A549 (cell line): Measurements from ENCODE around the gene SLFN5. TPM values are rescaled to one million over a fixed set of nuclear protein-coding genes. Genes with fewer than 3 reads are reported as not detected.

Experiments
- ATAC-seq, 2 experiments: fragments of 200-7000 bp in 1 of 2; fragments of >200 bp in 1 of 2; cut with Nextera tagmentation in 1 of 2; cut with Tn5 transposase in 1 of 2; 3 replicates each; pipeline versions ENCODE4 v1.8.0 to v1.9.1; 2018 to 2020; ENCODE audit warnings: mild to moderate bottlenecking in 1 of 2, moderate library complexity in 1 of 2
- CTCF ChIA-PET: fragments of 300-600 bp; sonication (Branson Sonifier 250); formaldehyde crosslinking; extraction: SDS; loops from one replicate; lab custom pipeline; 2021; ENCODE audit warnings: antibody characterized with exemption, inconsistent platforms; lab: Yijun Ruan, JAX
- POLR2A ChIA-PET: fragments of 350-600 bp; formaldehyde crosslinking; extraction: SDS; loops from one replicate; lab custom pipeline; 2021; ENCODE audit warnings: antibody characterized with exemption, inconsistent platforms; lab: Yijun Ruan, JAX
- DNase-seq, 2 experiments: peaks; one replicate each; pipeline versions ENCODE4 v3.0.0 to v3.0.0-alpha.2; 2011 to 2016; ENCODE audit warnings: low read depth in 1 of 2, low spot score in 1 of 2
- FAIRE-seq: peaks from 2 replicates; lab custom pipeline; 2011; peaks lifted over from hg19 to GRCh38; lab: Jason Lieb, UNC
- H3K27ac ChIP-seq, 2 experiments: fragments of >200 bp; sonication (Bioruptor Twin); formaldehyde crosslinking; 3 replicates each; pipeline ENCODE4 v1.5.1; 2016 to 2017
- H3K4me1 ChIP-seq: fragments of >200 bp; sonication (Bioruptor Twin); formaldehyde crosslinking; 3 replicates; pipeline ENCODE4 v1.6.1; 2016
- H3K4me2 ChIP-seq: fragments of >200 bp; sonication (Bioruptor Twin); formaldehyde crosslinking; 3 replicates; pipeline ENCODE4 v1.6.1; 2016
- H3K4me3 ChIP-seq: fragments of >200 bp; sonication (Bioruptor Twin); formaldehyde crosslinking; 3 replicates; pipeline ENCODE4 v1.5.1; 2016
- H3K9me3 ChIP-seq: fragments of >200 bp; sonication (Bioruptor Twin); formaldehyde crosslinking; 3 replicates; pipeline ENCODE4 v1.6.1; 2016
- ATOH8 ChIP-seq: fragments of 250-450 bp; sonication (Bioruptor Pico); IDR thresholded peaks from 2 replicates; pipeline ENCODE4 v1.5.0; 2020; ENCODE audit warnings: low read depth, mild to moderate bottlenecking, moderate library complexity
- BHLHE40 ChIP-seq: IDR thresholded peaks from 2 replicates; pipeline ENCODE4 v1.6.1; 2012; ENCODE audit warnings: low read depth, low read length, inconsistent platforms
- CBX2 ChIP-seq: fragments of 200-600 bp; sonication (generic); IDR thresholded peaks from 2 replicates; pipeline ENCODE4 v1.6.1; 2016; ENCODE audit warnings: low read depth, mild to moderate bottlenecking, borderline replicate concordance
- CTCF ChIP-seq: fragments of >200 bp; sonication (Bioruptor Twin); formaldehyde crosslinking; IDR thresholded peaks from 3 replicates; pipeline ENCODE4 v1.5.1; 2016
- E2F6 ChIP-seq: IDR thresholded peaks from 2 replicates; pipeline ENCODE4 v1.6.1; 2012; ENCODE audit warnings: low read depth, borderline replicate concordance
- EHF ChIP-seq: fragments of 250-450 bp; sonication (Bioruptor Pico); IDR thresholded peaks from 2 replicates; pipeline ENCODE4 v1.5.0; 2020; ENCODE audit warnings: mild to moderate bottlenecking
- EHMT2 ChIP-seq: fragments of 200-600 bp; sonication (generic); IDR thresholded peaks from 2 replicates; pipeline ENCODE4 v1.6.1; 2016; ENCODE audit warnings: antibody characterized with exemption, low read depth, mild to moderate bottlenecking, moderate library complexity
- EP300 ChIP-seq, 2 experiments: fragments of >200 bp; sonication (Bioruptor Twin); formaldehyde crosslinking; IDR thresholded peaks; 2 replicates in 1 of 2; 3 replicates in 1 of 2; pipeline ENCODE4 v1.6.1; 2016 to 2017
- FOSL2 ChIP-seq, 2 experiments: fragments of 450-650 bp in 1 of 2; fragments of >200 bp in 1 of 2; sonication (Bioruptor Twin) in 1 of 2; formaldehyde crosslinking; IDR thresholded peaks; 2 replicates each; pipeline versions ENCODE4 v1.5.0 to v1.6.1; 2016 to 2020; ENCODE audit warnings: mild to moderate bottlenecking in 1 of 2, moderate library complexity in 1 of 2
- GATA3 ChIP-seq: IDR thresholded peaks from 2 replicates; pipeline ENCODE4 v1.6.1; 2012; ENCODE audit warnings: borderline replicate concordance
- HDAC2 ChIP-seq: fragments of 200-600 bp; sonication (generic); IDR thresholded peaks from 2 replicates; pipeline ENCODE4 v1.6.1; 2016
- HEYL ChIP-seq: fragments of 250-450 bp; sonication (Bioruptor Pico); IDR thresholded peaks from 2 replicates; pipeline ENCODE4 v1.8.0; 2021; ENCODE audit warnings: mild to moderate bottlenecking, moderate library complexity
- HOXB13 ChIP-seq: fragments of 250-450 bp; sonication (Bioruptor Pico); IDR thresholded peaks from 2 replicates; pipeline ENCODE4 v1.5.0; 2020; ENCODE audit warnings: low read depth, mild to moderate bottlenecking, moderate library complexity
- HOXB5 ChIP-seq: fragments of 250-450 bp; sonication (Bioruptor Pico); IDR thresholded peaks from 2 replicates; pipeline ENCODE4 v1.5.0; 2020; ENCODE audit warnings: mild to moderate bottlenecking, moderate library complexity
- JUN ChIP-seq, 2 experiments: fragments of >200 bp; sonication (Bioruptor Twin); formaldehyde crosslinking; IDR thresholded peaks; 2 replicates in 1 of 2; 3 replicates in 1 of 2; pipeline ENCODE4 v1.6.1; 2016 to 2017
- KDM1A ChIP-seq: fragments of 200-600 bp; sonication (generic); IDR thresholded peaks from 2 replicates; pipeline ENCODE4 v1.6.1; 2016; ENCODE audit warnings: low read depth, mild to moderate bottlenecking
- KDM5A ChIP-seq: fragments of 200-600 bp; sonication (generic); IDR thresholded peaks from 2 replicates; pipeline ENCODE4 v1.6.1; 2016; ENCODE audit warnings: antibody characterized with exemption, mild to moderate bottlenecking
- MAFK ChIP-seq: fragments of 450-650 bp; IDR thresholded peaks from 2 replicates; pipeline ENCODE4 v1.6.1; 2014; ENCODE audit not compliant: partially characterized antibody
- MYC ChIP-seq: IDR thresholded peaks from 2 replicates; pipeline ENCODE4 v1.6.1; 2012; ENCODE audit warnings: mild to moderate bottlenecking, inconsistent platforms, low read length, improper control_type of control experiment, borderline replicate concordance
- NFE2L2 ChIP-seq: fragments of 150-350 bp; conservative IDR thresholded peaks from 2 replicates; pipeline ENCODE4 v1.6.1; 2014; ENCODE audit warnings: low read length
- NPAS2 ChIP-seq: fragments of 250-450 bp; sonication (Bioruptor Pico); IDR thresholded peaks from 2 replicates; pipeline ENCODE4 v1.8.0; 2022; ENCODE audit warnings: mild to moderate bottlenecking, moderate library complexity, borderline replicate concordance
- POLR2AphosphoS2 ChIP-seq: conservative IDR thresholded peaks from 2 replicates; pipeline ENCODE4 v1.6.1; 2012; ENCODE audit warnings: low read length, improper control_type of control experiment, inconsistent platforms
- RAD21 ChIP-seq, 2 experiments: fragments of >200 bp in 1 of 2; sonication (Bioruptor Twin) in 1 of 2; formaldehyde crosslinking in 1 of 2; IDR thresholded peaks in 1 of 2; conservative IDR thresholded peaks in 1 of 2; 2 replicates in 1 of 2; 3 replicates in 1 of 2; pipeline ENCODE4 v1.6.1; 2012 to 2018; ENCODE audit warnings: inconsistent platforms in 1 of 2
- RFX5 ChIP-seq: fragments of 450-650 bp; IDR thresholded peaks from 2 replicates; pipeline ENCODE4 v1.7.1; 2014; ENCODE audit warnings: antibody characterized with exemption, mild to moderate bottlenecking, moderate library complexity
- SMC3 ChIP-seq: fragments of >200 bp; sonication (Bioruptor Twin); formaldehyde crosslinking; IDR thresholded peaks from 3 replicates; pipeline ENCODE4 v1.6.1; 2018; ENCODE audit warnings: inconsistent platforms
- TFCP2L1 ChIP-seq: fragments of 250-450 bp; sonication (Bioruptor Pico); IDR thresholded peaks from 2 replicates; pipeline ENCODE4 v1.5.0; 2021; ENCODE audit warnings: mild to moderate bottlenecking
- USF2 ChIP-seq: fragments of 450-650 bp; IDR thresholded peaks from 2 replicates; pipeline ENCODE4 v1.6.1; 2014; ENCODE audit warnings: antibody characterized with exemption
- ZFP36 ChIP-seq: fragments of 450-650 bp; IDR thresholded peaks from 2 replicates; pipeline ENCODE4 v1.6.1; 2014; ENCODE audit warnings: borderline replicate concordance; ENCODE audit not compliant: partially characterized antibody
- ZSCAN20 ChIP-seq: fragments of 250-450 bp; sonication (Bioruptor Pico); IDR thresholded peaks from 2 replicates; pipeline ENCODE4 v1.8.0; 2022; ENCODE audit warnings: mild to moderate bottlenecking, moderate library complexity
- WGBS: methylation state at CpG from one replicate; pipeline ENCODE4 v1.1.6; 2017; ENCODE audit errors: missing lambda C conversion rate; 5-methylcytosine and 5-hydroxymethylcytosine counted together
- polyA plus RNA-seq, 4 experiments: library from polyadenylated mRNA; depleted of rRNA in 3 of 4; stranded (reverse); fragments of >200 nt; fragmentation: RNase III in 1 of 4; extraction: RNeasy Plus Mini Kit Qiagen cat#74134 plus additional on column Dnase treatment in 1 of 4; gene quantifications; 2 replicates in 3 of 4; 3 replicates in 1 of 4; pipeline ENCODE4 v1.2.3, GENCODE V29; 2011 to 2017

Gene SLFN5
- polyA plus RNA-seq, 2 of the 4 experiments (the other 2 are of a cell fraction) = 1.9 to 33.1 TPM

- no peak overlapping the region for H3K4me2 ChIP-seq
- H3K4me1 ChIP-seq = peaks cover 6% of the 10 kb centered on the region
- DNase-seq (peak in 1 of 2 experiments; percentile 20), FAIRE-seq (no peak), ATAC-seq (no peak)
- no peak overlapping the region for H3K4me3 ChIP-seq
- ChIA-PET CTCF (interaction anchor here (0.6 to 11.7 kb wide), 9 partner anchors 10 to 432 kb away, joined by 3 to 291 read pairs (median 3); partner anchors contain the start of gene SLFN12L), POLR2A (no interaction called here)
- 29% methylated on average over 5 of the region's 5 CpGs for WGBS
- H3K27ac ChIP-seq = no peak overlapping the region
- H3K9me3 ChIP-seq = no peaks in the 10 kb centered on the region
- TF ChIP-seq USF2 = no peak
- no peak for TF ChIP-seq SMC3
- no peak for TF ChIP-seq NFE2L2
- no peak for TF ChIP-seq JUN (IDR thresholded peaks at IDR 0.05)
- no peak for TF ChIP-seq HDAC2
- TF ChIP-seq NPAS2 (CRISPR knock-in tag) = no peak
Observed at GRCh38 chr17:35315283-35315682, 72.4 kb downstream of the SLFN5 start.

GRCh38 chr17:35315971-35316370 lies 73.1 kb downstream of the SLFN5 start:
- Histone ChIP-seq H3K9me3 (no peaks in the 10 kb centered on the region), H3K27ac (no peak overlapping the region), H3K4me2 (no peak overlapping the region), H3K4me3 (no peak overlapping the region), H3K4me1 (peaks cover 6% of the 10 kb centered on the region)
- ATAC-seq (no peak), DNase-seq (no peak), FAIRE-seq (peak; percentile 54)
- TF ChIP-seq HEYL (CRISPR knock-in tag) (no peak), EHF (CRISPR knock-in tag) (no peak), ATOH8 (CRISPR knock-in tag) (no peak), RAD21 (conservative IDR thresholded peaks at IDR 0.05 in 1 of 2, IDR thresholded peaks at IDR 0.05 in 1 of 2) (no peak), POLR2AphosphoS2 (no peak), RFX5 (no peak), CTCF (no peak), FOSL2 (IDR thresholded peaks at IDR 0.05) (no peak), FOSL2 (CRISPR knock-in tag; IDR thresholded peaks at IDR 0.05) (no peak), TFCP2L1 (CRISPR knock-in tag) (no peak), HOXB13 (CRISPR knock-in tag) (no peak), KDM5A (no peak), CBX2 (no peak), MAFK (no peak)
- POLR2A ChIA-PET = no interaction called here
- CTCF ChIA-PET = interaction anchor here (0.6 to 11.7 kb wide), 5 partner anchors 9 to 219 kb away, joined by 3 to 291 read pairs (median 3); partner anchors contain the start of gene SLFN12L
- 87% methylated on average over 2 of the region's 2 CpGs for WGBS

- ChIA-PET POLR2A (no interaction called here), CTCF (interaction anchor here (0.6 to 1.1 kb wide), 2 partner anchors 9 to 150 kb away, joined by 3 to 4 read pairs; no protein-coding TSS in a partner anchor)
- TF ChIP-seq GATA3 = no peak
- TF ChIP-seq EP300 (IDR thresholded peaks at IDR 0.05) = no peak
- TF ChIP-seq HOXB5 (CRISPR knock-in tag) = no peak
- TF ChIP-seq USF2 = no peak
- no peak for TF ChIP-seq NFE2L2
- TF ChIP-seq E2F6 = no peak
- no peak for TF ChIP-seq ZSCAN20 (CRISPR knock-in tag)
- no peak for TF ChIP-seq EHMT2
- TF ChIP-seq MYC = no peak
- TF ChIP-seq RAD21 (conservative IDR thresholded peaks at IDR 0.05 in 1 of 2, IDR thresholded peaks at IDR 0.05 in 1 of 2) = no peak
- TF ChIP-seq BHLHE40 = no peak
- TF ChIP-seq HDAC2 = no peak
- no peak for TF ChIP-seq KDM1A
- no peak for TF ChIP-seq ZFP36
- H3K9me3 ChIP-seq = no peaks in the 10 kb centered on the region
- FAIRE-seq (no peak), ATAC-seq (no peak), DNase-seq (no peak)
- no peak overlapping the region for H3K27ac ChIP-seq
- WGBS = 5% methylated on average over 1 of the region's 1 CpG
- H3K4me2 ChIP-seq = no peak overlapping the region
- H3K4me3 ChIP-seq = no peak overlapping the region
- H3K4me1 ChIP-seq = no peaks in the 10 kb centered on the region
Observed at GRCh38 chr17:35322749-35323148, 79.9 kb downstream of the SLFN5 start.
